Sigmoid colon (tissue), 4 donors: ENCODE measurements around the gene USP12.
"Not testable (repeated sequence)": the region's sequence is repeated elsewhere in the genome, so short reads cannot be mapped to it uniquely, and the experiment has no call there.

Experiments
- POLR2A ChIP-seq, 2 donors: fragments of 450-650 bp; IDR thresholded peaks; one replicate each; pipeline ENCODE4 v1.6.1; 2016; ENCODE audit warnings: antibody characterized with exemption in 2 of 2, mild to moderate bottlenecking in 2 of 2, moderate library complexity in 2 of 2
- POLR2AphosphoS5 ChIP-seq, 4 donors: sonication (generic); formaldehyde crosslinking; IDR thresholded peaks; one replicate each; pipeline ENCODE4 v1.6.1; 2017; ENCODE audit warnings: antibody characterized with exemption in 4 of 4
- TF ChIP-seq, protein P1 (sequence below), 4 experiments: fragments of 450-650 bp in 3 of 4; fragments of 200-600 bp in 1 of 4; IDR thresholded peaks; one replicate each; pipeline ENCODE4 v1.5.1; 2016 to 2019; ENCODE audit warnings: antibody characterized with exemption in 4 of 4, mild to moderate bottlenecking in 3 of 4, moderate library complexity in 2 of 4

DNA sequence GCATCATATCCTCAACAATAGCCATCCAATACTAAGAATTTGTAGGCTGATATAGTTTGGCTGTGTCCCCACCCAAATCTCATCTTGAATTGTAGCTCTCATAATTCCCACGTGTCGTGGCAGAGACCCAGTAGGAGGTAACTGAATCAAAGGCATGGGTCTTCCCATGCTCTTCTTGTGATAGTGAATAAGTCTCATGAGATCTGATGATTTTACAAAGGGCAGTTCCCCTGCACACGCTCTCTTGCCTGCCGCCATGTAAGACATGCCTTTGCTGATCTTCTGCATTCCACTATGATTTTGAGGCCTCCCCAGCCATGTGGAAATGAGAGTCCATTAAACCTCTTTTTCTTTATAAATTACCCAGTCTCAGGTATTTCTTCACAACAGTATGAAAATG lies 48.2 kb downstream of the USP12 start:
- TF ChIP-seq POLR2AphosphoS5, POLR2A (IDR thresholded peaks at IDR 0.05): not testable (repeated sequence)
- TF ChIP-seq, protein P1, sequence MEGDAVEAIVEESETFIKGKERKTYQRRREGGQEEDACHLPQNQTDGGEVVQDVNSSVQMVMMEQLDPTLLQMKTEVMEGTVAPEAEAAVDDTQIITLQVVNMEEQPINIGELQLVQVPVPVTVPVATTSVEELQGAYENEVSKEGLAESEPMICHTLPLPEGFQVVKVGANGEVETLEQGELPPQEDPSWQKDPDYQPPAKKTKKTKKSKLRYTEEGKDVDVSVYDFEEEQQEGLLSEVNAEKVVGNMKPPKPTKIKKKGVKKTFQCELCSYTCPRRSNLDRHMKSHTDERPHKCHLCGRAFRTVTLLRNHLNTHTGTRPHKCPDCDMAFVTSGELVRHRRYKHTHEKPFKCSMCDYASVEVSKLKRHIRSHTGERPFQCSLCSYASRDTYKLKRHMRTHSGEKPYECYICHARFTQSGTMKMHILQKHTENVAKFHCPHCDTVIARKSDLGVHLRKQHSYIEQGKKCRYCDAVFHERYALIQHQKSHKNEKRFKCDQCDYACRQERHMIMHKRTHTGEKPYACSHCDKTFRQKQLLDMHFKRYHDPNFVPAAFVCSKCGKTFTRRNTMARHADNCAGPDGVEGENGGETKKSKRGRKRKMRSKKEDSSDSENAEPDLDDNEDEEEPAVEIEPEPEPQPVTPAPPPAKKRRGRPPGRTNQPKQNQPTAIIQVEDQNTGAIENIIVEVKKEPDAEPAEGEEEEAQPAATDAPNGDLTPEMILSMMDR (IDR thresholded peaks at IDR 0.05) = not testable (repeated sequence)
